Activated CD4-positive, CD25-positive, alpha-beta regulatory T cell treated with anti-CD3 and anti-CD28 coated beads, Interleukin-2, amount 50 U/mL, for 24 hours (primary cell): Measurements from ENCODE around the gene TOR4A.
"Not testable (repeated sequence)": the region's sequence is repeated elsewhere in the genome, so short reads cannot be mapped to it uniquely, and the experiment has no call there.

Experiments used
- ATAC-seq, 2 donors: fragments of 150-1000 bp; cut with Tn5 transposase; one replicate each; pipeline ENCODE4 v1.10.0; 2021; ENCODE audit warnings: mild to moderate bottlenecking in 1 of 2, moderate library complexity in 1 of 2

Gene TOR4A

GRCh38 chr9:137319011-137319738 lies 41.6 kb downstream of the TOR4A start:
- no peak for ATAC-seq

DNA sequence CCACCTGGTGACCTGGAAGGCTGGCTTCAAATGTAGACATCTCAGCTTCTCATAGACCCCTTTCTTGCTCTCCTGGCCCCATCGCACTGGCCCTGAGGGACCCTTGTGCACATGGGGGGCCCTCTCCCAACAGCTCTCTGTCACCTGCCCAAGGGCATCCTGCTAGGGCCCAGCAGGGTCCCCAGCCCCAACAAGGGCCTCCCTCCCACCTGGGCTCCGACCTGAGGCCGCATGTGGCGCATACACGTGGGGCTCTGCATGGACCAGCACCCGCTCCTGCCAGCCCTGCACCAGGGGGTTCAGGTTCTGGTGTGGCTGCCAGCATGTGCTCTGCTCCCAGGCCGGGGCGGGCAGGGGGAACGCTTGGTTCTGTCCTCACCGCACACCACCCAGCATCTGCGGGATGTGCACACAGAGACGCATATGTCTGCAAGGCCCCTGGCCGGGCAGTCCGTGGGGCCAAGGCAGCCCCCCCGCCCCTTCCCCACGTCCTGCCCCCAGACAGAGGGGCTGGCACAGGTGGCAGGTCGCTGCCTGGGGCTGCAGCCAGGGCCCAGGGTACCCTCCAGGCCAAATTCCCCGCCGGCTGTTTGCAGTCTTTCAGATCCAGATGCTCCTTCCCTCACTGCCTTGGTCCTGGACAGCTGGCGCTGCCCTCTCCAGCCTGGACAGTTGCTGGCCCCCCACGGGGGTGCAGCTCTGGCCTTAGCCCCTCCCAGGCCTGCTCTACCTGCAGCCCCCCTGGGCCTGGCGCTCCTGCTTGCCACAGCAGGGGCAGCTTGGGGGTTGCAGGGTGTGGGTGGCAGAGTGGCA lies 42.4 kb downstream of the TOR4A start:
- ATAC-seq = no peak

DNA sequence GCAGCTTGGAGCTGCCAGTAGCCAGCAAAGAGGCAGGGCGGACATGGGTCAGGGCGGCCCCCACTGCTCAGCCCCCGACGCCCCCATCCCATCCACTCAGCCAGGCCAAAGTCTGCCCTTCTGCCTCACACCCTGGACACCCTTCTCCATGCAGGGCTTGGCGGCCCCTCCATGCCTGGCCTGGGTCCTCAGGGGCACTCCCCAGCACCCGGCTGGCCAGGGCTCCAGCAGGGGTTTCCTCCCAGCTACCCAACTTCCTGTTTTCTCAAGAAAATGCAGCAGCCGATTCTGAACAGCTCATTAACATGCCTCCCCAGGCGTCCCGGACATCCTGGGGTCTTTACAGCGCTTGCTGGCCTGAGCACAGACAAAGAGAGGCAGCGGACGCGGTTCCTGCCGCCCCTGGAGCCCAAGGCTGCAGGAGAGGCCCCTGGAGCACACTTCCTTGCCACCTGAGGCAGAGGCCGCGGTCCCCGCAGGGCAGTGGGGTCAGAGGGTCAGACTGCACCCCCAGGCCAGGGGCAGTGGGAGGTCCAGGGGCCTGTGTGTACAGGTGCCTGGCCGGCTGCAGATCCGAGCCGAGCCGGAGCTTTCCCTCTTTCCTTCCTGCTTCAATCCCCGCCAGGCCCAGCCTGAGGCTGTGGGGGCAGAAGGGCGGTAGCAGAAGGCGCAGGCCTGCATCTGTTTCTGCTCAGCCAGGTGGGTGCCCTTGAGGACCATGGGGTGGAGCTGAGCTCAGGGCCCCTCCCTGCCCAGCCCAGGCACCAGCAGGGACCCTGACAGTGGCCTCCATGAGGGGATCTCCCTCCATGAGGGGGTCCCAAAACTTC lies 43.2 kb downstream of the TOR4A start:
- ATAC-seq = peak; percentile 42 to 44

GRCh38 chr9:137321726-137322361 lies 44.3 kb downstream of the TOR4A start:
- no peak for ATAC-seq

- no peak for ATAC-seq
These were observed 46.2 kb downstream of the TOR4A start for GRCh38 chr9:137323531-137324331.

- no peak for ATAC-seq
These were observed 47.6 kb downstream of the TOR4A start for GRCh38 chr9:137325124-137325523.

GRCh38 chr9:137325799-137326198 lies 48.3 kb downstream of the TOR4A start:
- no peak for ATAC-seq

DNA sequence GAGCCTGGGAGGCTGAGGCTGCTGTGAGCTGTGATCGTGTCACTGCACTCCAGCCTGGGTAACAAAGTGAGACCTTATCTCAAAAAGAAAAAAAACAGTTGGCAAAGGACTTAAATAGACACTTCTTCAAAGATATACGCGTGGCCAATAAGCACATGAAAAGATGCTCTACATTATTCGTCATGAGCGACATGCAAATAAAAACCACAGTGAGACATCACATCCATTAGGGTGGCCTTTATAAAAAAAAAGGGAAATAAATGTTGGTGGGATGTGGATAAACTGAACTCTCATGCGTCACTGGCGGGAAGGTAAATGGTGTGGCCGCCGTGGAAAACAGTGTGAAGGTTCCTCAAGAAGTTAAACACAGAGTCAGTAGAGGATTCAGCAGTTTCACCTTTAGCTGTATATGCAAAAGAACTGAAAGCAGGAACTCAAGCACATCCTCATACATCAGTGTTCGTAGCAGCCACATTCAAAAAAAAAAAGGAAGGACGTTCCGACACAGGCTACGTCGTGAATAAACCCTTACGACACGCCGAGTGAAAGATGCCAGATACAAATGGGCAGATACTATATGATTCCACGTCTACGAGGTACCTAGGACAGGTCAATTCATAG lies 49.0 kb downstream of the TOR4A start:
- ATAC-seq = peak; percentile 68 to 75

GRCh38 chr9:137327641-137328550 lies 50.4 kb downstream of the TOR4A start:
- ATAC-seq = not testable (repeated sequence)

DNA sequence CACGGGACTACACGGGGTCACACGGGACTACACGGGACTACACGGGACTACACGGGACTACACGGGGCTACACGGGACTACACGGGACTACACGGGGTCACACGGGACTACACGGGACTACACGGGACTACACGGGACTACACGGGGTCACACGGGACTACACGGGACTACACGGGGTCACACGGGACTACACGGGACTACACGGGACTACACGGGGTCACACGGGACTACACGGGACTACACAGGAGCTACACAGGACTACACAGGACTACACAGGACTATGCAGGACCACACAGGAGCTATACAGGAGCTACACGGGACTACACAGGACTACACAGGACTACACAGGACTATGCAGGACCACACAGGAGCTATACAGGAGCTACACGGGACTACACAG lies 52.1 kb downstream of the TOR4A start:
- not testable (repeated sequence) for ATAC-seq

GRCh38 chr9:137330689-137331088 lies 53.2 kb downstream of the TOR4A start:
- no peak for ATAC-seq

DNA sequence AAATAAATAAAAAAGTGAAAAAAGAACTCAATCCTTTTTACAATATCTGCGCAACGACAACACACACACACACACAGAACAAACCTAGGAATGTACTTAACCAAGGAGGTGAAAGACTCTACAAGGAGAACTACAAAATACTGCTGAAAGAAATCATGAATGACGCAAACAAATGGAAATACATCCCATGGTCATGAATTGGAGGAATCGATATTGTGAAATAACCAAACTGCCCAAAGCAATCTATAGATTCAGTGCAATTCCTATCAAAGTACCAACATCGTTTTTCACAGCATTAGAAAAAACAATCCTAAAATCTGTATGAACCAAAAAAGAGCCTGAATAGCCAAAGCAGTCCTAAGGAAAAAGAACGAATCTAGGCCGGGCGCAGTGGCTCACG lies 54.4 kb downstream of the TOR4A start:
- ATAC-seq = no peak
